Keratinocyte (primary cell): Measurements from ENCODE around the gene DPM2.

Experiments used
- EZH2 ChIP-seq: IDR thresholded peaks from one replicate; pipeline ENCODE4 v1.6.1; 2012; ENCODE audit warnings: inconsistent platforms, mild to moderate bottlenecking, low read length, moderate library complexity
- TF ChIP-seq, protein P1 (sequence below), 3 experiments: IDR thresholded peaks in 1 of 3; conservative IDR thresholded peaks in 1 of 3; optimal IDR thresholded peaks in 1 of 3; 2 replicates in 2 of 3; 3 replicates in 1 of 3; pipeline versions ENCODE3 to v1.5.1; 2011; ENCODE audit warnings: low read length in 3 of 3, mild to moderate bottlenecking in 3 of 3, moderate library complexity in 2 of 3, control low read depth in 1 of 3, inconsistent platforms in 1 of 3; ENCODE audit not compliant: insufficient read depth in 2 of 3; ENCODE audit errors: extremely low read depth in 1 of 3

DNA sequence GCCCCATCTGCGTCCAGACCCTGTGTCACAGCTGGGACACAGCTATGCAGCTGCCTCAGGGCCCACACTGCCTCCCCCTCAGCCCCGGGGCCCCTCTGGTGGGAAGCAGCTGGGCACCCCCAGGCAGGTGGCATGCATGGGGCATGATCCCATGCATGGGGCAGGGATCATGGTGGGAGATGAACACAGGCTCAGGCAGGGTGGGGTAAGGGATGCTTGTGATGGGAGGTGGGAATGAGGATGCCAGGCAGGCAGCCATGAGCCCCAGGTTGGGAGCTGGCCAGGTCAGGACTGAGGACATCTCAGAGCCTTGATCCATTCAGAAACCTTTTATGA, 23.5 kb upstream of the DPM2 start:
- TF ChIP-seq, protein P1, sequence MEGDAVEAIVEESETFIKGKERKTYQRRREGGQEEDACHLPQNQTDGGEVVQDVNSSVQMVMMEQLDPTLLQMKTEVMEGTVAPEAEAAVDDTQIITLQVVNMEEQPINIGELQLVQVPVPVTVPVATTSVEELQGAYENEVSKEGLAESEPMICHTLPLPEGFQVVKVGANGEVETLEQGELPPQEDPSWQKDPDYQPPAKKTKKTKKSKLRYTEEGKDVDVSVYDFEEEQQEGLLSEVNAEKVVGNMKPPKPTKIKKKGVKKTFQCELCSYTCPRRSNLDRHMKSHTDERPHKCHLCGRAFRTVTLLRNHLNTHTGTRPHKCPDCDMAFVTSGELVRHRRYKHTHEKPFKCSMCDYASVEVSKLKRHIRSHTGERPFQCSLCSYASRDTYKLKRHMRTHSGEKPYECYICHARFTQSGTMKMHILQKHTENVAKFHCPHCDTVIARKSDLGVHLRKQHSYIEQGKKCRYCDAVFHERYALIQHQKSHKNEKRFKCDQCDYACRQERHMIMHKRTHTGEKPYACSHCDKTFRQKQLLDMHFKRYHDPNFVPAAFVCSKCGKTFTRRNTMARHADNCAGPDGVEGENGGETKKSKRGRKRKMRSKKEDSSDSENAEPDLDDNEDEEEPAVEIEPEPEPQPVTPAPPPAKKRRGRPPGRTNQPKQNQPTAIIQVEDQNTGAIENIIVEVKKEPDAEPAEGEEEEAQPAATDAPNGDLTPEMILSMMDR (optimal IDR thresholded peaks at IDR 0.05 in 1 of 3, IDR thresholded peaks at IDR 0.05 in 1 of 3, conservative IDR thresholded peaks at IDR 0.05 in 1 of 3; ENCODE audit: extremely low read depth in 1 of 3, insufficient read depth in 2 of 3, low read length in 3 of 3): no peak
- no peak for TF ChIP-seq EZH2
